CD4-positive, alpha-beta T cell treated with Interleukin-21 for 1 hour (primary cell): ENCODE measurements around the gene GPAM.
"Not testable (repeated sequence)": the region's sequence is repeated elsewhere in the genome, so short reads cannot be mapped to it uniquely, and the experiment has no call there.

Experiments
- DNase-seq: peaks from one replicate; pipeline ENCODE4 v3.0.0-alpha.2; 2020

The GPAM gene

GRCh38 chr10:112183329-112184051, at the start of gene GPAM:
TSS of gene GPAM (minus strand) at chr10:112183765. CDS start at chr10:112181784, 1,981 bp downstream.
- DNase-seq: peak; percentile 97

- no peak for DNase-seq
Observed at GRCh38 chr10:112232670-112233069, 49.1 kb upstream of the GPAM start.

- no peak for DNase-seq
Observed at GRCh38 chr10:112231602-112232400, 48.2 kb upstream of the GPAM start.

- no peak for DNase-seq
Observed at GRCh38 chr10:112230325-112230988, 46.9 kb upstream of the GPAM start.

GRCh38 chr10:112229901-112230300, 46.3 kb upstream of the GPAM start:
- no peak for DNase-seq

GRCh38 chr10:112229096-112229495, 45.5 kb upstream of the GPAM start:
- no peak for DNase-seq

GRCh38 chr10:112228366-112229088, 45.0 kb upstream of the GPAM start:
- not testable (repeated sequence) for DNase-seq

- no peak for DNase-seq
Observed at GRCh38 chr10:112227331-112227987, 43.9 kb upstream of the GPAM start.

- no peak for DNase-seq
Observed at GRCh38 chr10:112226439-112227248, 43.1 kb upstream of the GPAM start.

GRCh38 chr10:112225771-112226438, 42.3 kb upstream of the GPAM start:
- no peak for DNase-seq

GRCh38 chr10:112224933-112225529, 41.5 kb upstream of the GPAM start:
- DNase-seq: no peak

- DNase-seq: no peak
Observed at GRCh38 chr10:112223725-112224124, 40.2 kb upstream of the GPAM start.

- DNase-seq: no peak
Observed at GRCh38 chr10:112222799-112223198, 39.2 kb upstream of the GPAM start.

GRCh38 chr10:112221545-112221944, 38.0 kb upstream of the GPAM start:
- DNase-seq: no peak

- no peak for DNase-seq
Observed at GRCh38 chr10:112218960-112219359, 35.4 kb upstream of the GPAM start.

GRCh38 chr10:112218036-112218390, 34.4 kb upstream of the GPAM start:
- DNase-seq: no peak

- DNase-seq: no peak
Observed at GRCh38 chr10:112217386-112218035, 33.9 kb upstream of the GPAM start.

GRCh38 chr10:112216966-112217365, 33.4 kb upstream of the GPAM start:
- no peak for DNase-seq

GRCh38 chr10:112216151-112216550, 32.6 kb upstream of the GPAM start:
- no peak for DNase-seq

GRCh38 chr10:112215342-112215774, 31.8 kb upstream of the GPAM start:
- no peak for DNase-seq
